Right atrium auricular region (tissue), 2 donors: Measurements from ENCODE around the gene MTARC2. TPM values are rescaled to one million over a fixed set of nuclear protein-coding genes. Genes with fewer than 3 reads are reported as not detected.

Experiments
- DNase-seq: peaks from one replicate; pipeline ENCODE4 v3.0.0-alpha.2; 2019; ENCODE audit warnings: low spot score
- H3K27ac ChIP-seq, 2 donors: fragments of 200-600 bp; sonication (generic); 1 replicate in 1 of 2; 2 replicates in 1 of 2; pipeline ENCODE4 v1.5.1; 2016 to 2019
- H3K27me3 ChIP-seq, 2 donors: fragments of 200-600 bp; sonication (generic); one replicate each; pipeline versions ENCODE4 v1.5.1 to v1.6.0; 2017 to 2019
- H3K36me3 ChIP-seq: fragments of 200-600 bp; sonication (generic); one replicate; pipeline ENCODE4 v1.5.1; 2016
- H3K4me1 ChIP-seq, 2 donors: fragments of 200-600 bp; sonication (generic); one replicate each; pipeline versions ENCODE4 v1.5.1 to v1.6.0; 2017 to 2019
- H3K4me3 ChIP-seq, 2 donors: fragments of 200-600 bp; sonication (generic); 1 replicate in 1 of 2; 2 replicates in 1 of 2; pipeline ENCODE4 v1.5.1; 2017 to 2019; ENCODE audit warnings: mild to moderate bottlenecking in 1 of 2, moderate library complexity in 1 of 2
- H3K9me3 ChIP-seq, 2 donors: fragments of 200-600 bp; sonication (generic); one replicate each; pipeline ENCODE4 v1.5.1; 2019
- CTCF ChIP-seq, 2 donors: fragments of 200-600 bp; sonication (generic); IDR thresholded peaks; one replicate each; pipeline ENCODE4 v1.5.1; 2019; ENCODE audit warnings: antibody characterized with exemption in 2 of 2
- total RNA-seq, 2 donors: library from RNA; depleted of rRNA; stranded (reverse); fragments of >200 nt; gene quantifications; one replicate each; pipeline ENCODE4 v1.1.0, GENCODE V29; 2016

Gene MTARC2
- total RNA-seq, 2 donors from 2014 or later, result 13.6 to 23.6 TPM

- peaks cover 40% of the 10 kb centered on the region for H3K36me3 ChIP-seq
- H3K27ac ChIP-seq, result peak overlapping the region; percentile 54 to 64
- no peaks in the 10 kb centered on the region for H3K9me3 ChIP-seq
- H3K27me3 ChIP-seq, result no peaks in the 10 kb centered on the region
- no peak for DNase-seq
- H3K4me3 ChIP-seq, result no peak overlapping the region
- peaks cover 0 to 18% of the 10 kb centered on the region in 2 donors for H3K4me1 ChIP-seq
- no peak for TF ChIP-seq CTCF (IDR thresholded peaks at IDR 0.05)
Observed at GRCh38 chr1:220767312-220768125, 19.4 kb downstream of the MTARC2 start.

DNA sequence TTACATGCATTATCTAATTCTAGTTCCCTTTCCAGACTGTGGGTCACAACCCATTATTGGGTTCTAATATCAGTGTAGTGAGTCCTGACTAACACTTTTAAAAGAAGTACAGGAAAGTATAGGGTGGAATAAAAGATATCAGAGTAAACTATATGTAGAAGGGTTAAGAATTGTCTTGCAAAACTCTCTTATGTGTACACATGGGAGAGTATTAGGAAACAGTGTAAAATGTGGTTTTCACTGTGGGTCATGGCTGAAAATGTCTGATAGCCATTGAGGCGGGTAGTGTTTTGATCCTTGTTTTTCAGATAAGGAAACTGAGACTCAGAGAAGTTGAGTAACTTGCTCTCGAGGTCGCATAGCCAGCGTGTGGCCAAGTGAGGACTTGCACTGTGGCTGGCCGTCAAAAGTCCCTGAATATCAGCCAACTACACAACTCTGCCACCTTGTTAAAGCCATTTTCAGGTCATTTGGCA lies 20.0 kb downstream of the MTARC2 start:
- H3K9me3 ChIP-seq, result no peaks in the 10 kb centered on the region
- no peaks in the 10 kb centered on the region for H3K27me3 ChIP-seq
- DNase-seq, result no peak
- no peak for TF ChIP-seq CTCF (IDR thresholded peaks at IDR 0.05)
- peak overlapping the region; percentile 54 to 64 for H3K27ac ChIP-seq
- H3K36me3 ChIP-seq, result peaks cover 34% of the 10 kb centered on the region
- H3K4me3 ChIP-seq, result no peak overlapping the region
- peaks cover 0 to 18% of the 10 kb centered on the region in 2 donors for H3K4me1 ChIP-seq

DNA sequence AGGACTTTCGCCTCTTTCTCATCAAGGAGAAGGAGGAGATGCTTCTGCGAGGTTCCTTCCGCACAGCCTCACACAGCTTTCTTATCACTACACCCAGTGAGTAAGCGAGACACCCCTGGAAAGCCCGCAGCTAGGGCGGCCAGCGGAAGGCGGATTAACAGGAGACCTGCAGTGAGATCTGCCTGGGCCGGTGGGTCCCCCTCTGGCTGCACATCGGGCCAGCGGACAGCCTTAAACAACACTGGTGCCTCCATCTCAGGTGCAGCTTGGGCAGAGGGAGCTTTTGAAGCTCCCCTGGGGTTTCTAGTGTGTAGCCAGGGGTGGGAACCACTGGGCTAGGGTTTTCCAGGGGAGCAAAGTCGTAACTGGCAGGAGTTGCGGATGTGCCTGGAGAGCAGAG lies 21.1 kb downstream of the MTARC2 start:
- Histone ChIP-seq H3K4me1 (peaks cover 0 to 18% of the 10 kb centered on the region in 2 donors), H3K27ac (no peak overlapping the region), H3K9me3 (no peaks in the 10 kb centered on the region), H3K4me3 (no peak overlapping the region), H3K36me3 (peaks cover 29% of the 10 kb centered on the region), H3K27me3 (no peaks in the 10 kb centered on the region)
- no peak for TF ChIP-seq CTCF (IDR thresholded peaks at IDR 0.05)
- DNase-seq, result peak; percentile 53

GRCh38 chr1:220770245-220770913 lies 22.3 kb downstream of the MTARC2 start:
- no peak for TF ChIP-seq CTCF (IDR thresholded peaks at IDR 0.05)
- Histone ChIP-seq H3K4me3 (no peak overlapping the region), H3K9me3 (no peaks in the 10 kb centered on the region), H3K27me3 (no peaks in the 10 kb centered on the region), H3K27ac (no peak overlapping the region), H3K36me3 (peaks cover 19% of the 10 kb centered on the region), H3K4me1 (peaks cover 0 to 18% of the 10 kb centered on the region in 2 donors)
- DNase-seq, result no peak

DNA sequence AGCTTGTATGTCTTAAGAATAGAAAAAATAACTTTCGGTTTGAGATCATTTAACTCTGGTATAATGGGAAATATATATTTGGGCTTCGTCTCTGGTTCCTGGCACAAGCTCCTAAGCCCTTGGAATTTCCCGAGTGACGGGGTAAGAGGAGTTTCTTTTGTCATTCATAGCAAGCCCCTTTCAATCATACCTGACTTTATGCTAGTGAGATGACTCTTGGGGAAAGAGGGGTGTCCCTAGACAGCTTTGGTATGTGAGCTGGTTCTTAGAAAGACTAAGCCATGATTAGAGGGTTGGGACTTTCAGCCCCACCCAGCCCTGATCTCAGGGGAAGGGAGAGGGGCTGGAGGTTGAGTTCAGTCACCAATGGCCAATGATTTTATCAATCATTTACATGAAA lies 24.7 kb downstream of the MTARC2 start:
- Histone ChIP-seq H3K27me3 (no peaks in the 10 kb centered on the region), H3K36me3 (peaks cover 19% of the 10 kb centered on the region), H3K4me3 (no peak overlapping the region), H3K9me3 (no peaks in the 10 kb centered on the region), H3K27ac (no peak overlapping the region), H3K4me1 (peaks cover 0 to 14% of the 10 kb centered on the region in 2 donors)
- TF ChIP-seq CTCF (IDR thresholded peaks at IDR 0.05), result no peak
- no peak for DNase-seq
